Stimulated activated naive B cell treated with anti-CD40 and anti-IgM and Interleukin-4, amounts not matched to agents 10 μg/mL and 1 μg/mL and 100 μg/mL, for 72 hours (primary cell): Measurements from ENCODE around the gene SYTL5.

ENCODE experiments used
- ATAC-seq, 2 donors: fragments of 150-1000 bp; cut with Tn5 transposase; replicated peaks; 2 replicates each; pipeline ENCODE4 v1.10.0; 2021; ENCODE audit warnings: moderate library complexity in 1 of 2
- DNase-seq: peaks from one replicate; pipeline ENCODE4 v3.0.0; 2021
- H3K27ac Mint-ChIP-seq: one replicate; pipeline ENCODE4 v1.8.0; 2022; ENCODE audit warnings: mild to moderate bottlenecking, mixed read lengths
- H3K27me3 Mint-ChIP-seq, 2 donors: one replicate each; pipeline ENCODE4 v1.8.0; 2022; ENCODE audit warnings: mixed read lengths in 2 of 2
- H3K36me3 Mint-ChIP-seq, 2 donors: one replicate each; pipeline ENCODE4 v1.8.0; 2022; ENCODE audit warnings: mixed read lengths in 2 of 2, mild to moderate bottlenecking in 1 of 2
- H3K4me1 Mint-ChIP-seq, 2 donors: one replicate each; pipeline ENCODE4 v1.8.0; 2022; ENCODE audit warnings: mixed read lengths in 2 of 2, mild to moderate bottlenecking in 1 of 2
- H3K4me3 Mint-ChIP-seq, 2 donors: one replicate each; pipeline ENCODE4 v1.8.0; 2022; ENCODE audit warnings: mild to moderate bottlenecking in 2 of 2, mixed read lengths in 2 of 2, moderate library complexity in 1 of 2
- H3K9me3 Mint-ChIP-seq, 2 donors: one replicate each; pipeline ENCODE4 v1.8.0; 2022; ENCODE audit warnings: mixed read lengths in 2 of 2, mild to moderate bottlenecking in 1 of 2

Gene SYTL5

GRCh38 chrX:38050806-38051205 lies 44.5 kb downstream of the SYTL5 start:
- no peak for DNase-seq

GRCh38 chrX:38052096-38052495 lies 45.7 kb downstream of the SYTL5 start:
- peaks cover 0 to 5% of the 10 kb centered on the region in 2 donors for H3K27me3 Mint-ChIP-seq
- no peaks in the 10 kb centered on the region for H3K9me3 Mint-ChIP-seq
- no peak for DNase-seq
- no peak overlapping the region for H3K27ac Mint-ChIP-seq
- H3K4me1 Mint-ChIP-seq, result no peaks in the 10 kb centered on the region
- H3K36me3 Mint-ChIP-seq, result no peaks in the 10 kb centered on the region
- H3K4me3 Mint-ChIP-seq, result no peak overlapping the region
- ATAC-seq, result no peak

More at GRCh38 chrX:38050806-38051205, 44.5 kb downstream of the SYTL5 start:
- H3K4me3 Mint-ChIP-seq, result no peak overlapping the region
- no peaks in the 10 kb centered on the region for H3K4me1 Mint-ChIP-seq
- H3K36me3 Mint-ChIP-seq, result no peaks in the 10 kb centered on the region
- peaks cover 0 to 5% of the 10 kb centered on the region in 2 donors for H3K27me3 Mint-ChIP-seq
- H3K27ac Mint-ChIP-seq, result no peak overlapping the region
- H3K9me3 Mint-ChIP-seq, result peaks cover 0 to 4% of the 10 kb centered on the region in 2 donors
- ATAC-seq, result no peak

DNA sequence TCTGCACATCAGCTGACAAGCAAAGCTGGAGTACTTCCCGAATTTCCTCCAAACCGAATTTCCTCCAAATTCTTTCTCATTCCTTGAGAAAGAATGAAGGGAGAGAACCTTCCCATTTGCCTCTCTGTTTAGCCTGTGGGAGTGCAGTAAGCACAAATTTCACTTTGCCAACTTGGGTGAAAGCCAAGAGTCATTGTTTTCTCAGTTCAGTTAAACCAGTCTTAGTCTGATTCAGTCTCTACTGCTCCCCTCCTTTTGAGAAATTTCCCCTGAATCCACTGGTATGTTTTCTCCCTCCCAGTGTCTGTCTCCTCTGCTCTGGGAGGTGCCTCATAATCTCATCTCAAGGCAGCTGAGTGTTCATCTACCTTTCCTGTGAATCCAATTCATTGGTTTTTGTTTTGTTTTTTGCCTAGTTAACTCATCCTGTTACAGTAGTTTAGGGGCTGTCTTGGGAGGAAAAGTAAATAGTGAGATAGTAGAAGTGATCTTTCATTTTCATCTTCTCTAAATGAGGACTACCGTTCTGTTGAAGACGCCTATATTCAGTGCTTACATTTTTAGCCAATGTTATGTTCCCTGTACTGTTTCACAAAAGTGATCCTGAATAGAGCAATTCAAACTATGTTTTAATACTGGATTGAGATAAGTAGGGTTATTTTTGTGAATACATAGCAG lies 49.0 kb downstream of the SYTL5 start:
- Mint-ChIP-seq H3K27ac (no peak overlapping the region), H3K9me3 (no peaks in the 10 kb centered on the region), H3K4me1 (no peaks in the 10 kb centered on the region), H3K36me3 (no peaks in the 10 kb centered on the region), H3K4me3 (no peak overlapping the region), H3K27me3 (peaks cover 4 to 5% of the 10 kb centered on the region in 2 donors)
- ATAC-seq, result no peak
- DNase-seq, result no peak

DNA sequence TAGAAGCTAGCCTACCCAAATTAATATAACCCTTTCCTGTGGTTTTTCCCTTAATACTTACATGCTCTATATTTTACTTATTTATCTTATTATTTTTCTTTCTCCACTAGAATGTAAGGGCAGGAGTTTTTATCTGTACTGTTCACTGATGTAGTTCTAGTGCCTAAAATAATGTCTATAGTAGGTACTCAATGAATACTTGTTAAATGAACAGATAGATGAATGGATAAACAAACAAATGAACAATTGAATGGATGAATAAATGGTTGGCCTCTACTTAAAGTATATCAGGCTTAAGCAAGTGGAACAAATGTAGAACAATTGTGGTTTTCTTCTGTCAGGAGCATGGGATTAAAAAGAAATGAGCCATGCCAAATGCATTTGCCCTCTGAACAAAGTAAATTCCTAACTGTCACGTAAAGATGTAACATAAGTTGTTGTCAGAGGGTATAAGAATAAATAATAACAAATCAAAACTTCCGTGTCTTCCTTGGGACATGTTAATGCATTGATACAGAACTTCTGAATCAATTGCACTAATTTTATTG lies 54.1 kb downstream of the SYTL5 start:
- Mint-ChIP-seq H3K4me1 (no peaks in the 10 kb centered on the region), H3K4me3 (no peak overlapping the region), H3K9me3 (no peaks in the 10 kb centered on the region), H3K36me3 (no peaks in the 10 kb centered on the region), H3K27ac (no peak overlapping the region), H3K27me3 (peaks cover 0 to 4% of the 10 kb centered on the region in 2 donors)
- DNase-seq (no peak), ATAC-seq (no peak)

- ATAC-seq, result peak in 1 of 2 donors; percentile 70
- no peak for DNase-seq
- Mint-ChIP-seq H3K9me3 (no peaks in the 10 kb centered on the region), H3K4me1 (no peaks in the 10 kb centered on the region), H3K27me3 (peaks cover 2 to 4% of the 10 kb centered on the region in 2 donors), H3K36me3 (no peaks in the 10 kb centered on the region), H3K27ac (no peak overlapping the region), H3K4me3 (no peak overlapping the region)
Measured at GRCh38 chrX:38061335-38061734, 55.0 kb downstream of the SYTL5 start.

GRCh38 chrX:38066934-38067333 lies 60.6 kb downstream of the SYTL5 start:
- H3K27me3 Mint-ChIP-seq, result peaks cover 4 to 6% of the 10 kb centered on the region in 2 donors
- H3K36me3 Mint-ChIP-seq, result no peaks in the 10 kb centered on the region

GRCh38 chrX:38069273-38069672 lies 62.9 kb downstream of the SYTL5 start:
- ATAC-seq, result no peak
- Mint-ChIP-seq H3K4me1 (no peaks in the 10 kb centered on the region), H3K4me3 (no peak overlapping the region)

More at GRCh38 chrX:38066934-38067333, 60.6 kb downstream of the SYTL5 start:
- peaks cover 0 to 2% of the 10 kb centered on the region in 2 donors for H3K9me3 Mint-ChIP-seq
- H3K27ac Mint-ChIP-seq, result no peak overlapping the region
- H3K4me1 Mint-ChIP-seq, result no peaks in the 10 kb centered on the region
- no peak overlapping the region for H3K4me3 Mint-ChIP-seq
- ATAC-seq (no peak), DNase-seq (no peak)

DNA sequence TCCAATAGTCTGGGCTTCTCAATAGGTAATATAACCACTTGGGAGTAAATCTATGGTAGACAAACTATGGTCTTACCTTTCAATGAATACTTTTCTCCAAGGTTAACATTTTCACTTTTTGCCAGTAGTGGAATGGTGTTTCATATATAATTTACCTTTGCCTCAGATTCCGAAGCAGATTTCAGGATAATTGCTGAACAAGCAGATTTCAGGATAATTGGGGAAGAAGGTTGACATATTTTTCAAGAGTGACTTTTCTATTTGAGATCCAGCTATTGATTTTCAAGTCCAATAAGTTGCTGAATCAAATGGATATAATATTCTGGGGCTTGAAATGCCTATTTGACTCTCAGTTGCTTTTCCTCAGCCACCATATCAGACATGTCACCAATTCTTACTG lies 63.6 kb downstream of the SYTL5 start:
- Mint-ChIP-seq H3K4me3 (no peak overlapping the region), H3K27me3 (peaks cover 4 to 6% of the 10 kb centered on the region in 2 donors), H3K36me3 (no peaks in the 10 kb centered on the region)

More at GRCh38 chrX:38069273-38069672, 62.9 kb downstream of the SYTL5 start:
- no peak for DNase-seq
- Mint-ChIP-seq H3K9me3 (peaks cover 0 to 2% of the 10 kb centered on the region in 2 donors), H3K27ac (no peak overlapping the region), H3K36me3 (no peaks in the 10 kb centered on the region), H3K27me3 (peaks cover 4 to 6% of the 10 kb centered on the region in 2 donors)

GRCh38 chrX:38079463-38079862 lies 73.1 kb downstream of the SYTL5 start:
- DNase-seq, result no peak
- no peak overlapping the region for H3K4me3 Mint-ChIP-seq
- H3K9me3 Mint-ChIP-seq, result no peaks in the 10 kb centered on the region
- ATAC-seq, result no peak
- no peaks in the 10 kb centered on the region for H3K36me3 Mint-ChIP-seq
- no peaks in the 10 kb centered on the region for H3K4me1 Mint-ChIP-seq
- H3K27me3 Mint-ChIP-seq, result peaks cover 12% of the 10 kb centered on the region in 2 donors
- no peak overlapping the region for H3K27ac Mint-ChIP-seq

More for the DNA sequence above, 63.6 kb downstream of the SYTL5 start:
- no peak for DNase-seq
- no peak overlapping the region for H3K27ac Mint-ChIP-seq
- no peaks in the 10 kb centered on the region for H3K4me1 Mint-ChIP-seq
- no peak for ATAC-seq
- H3K9me3 Mint-ChIP-seq, result peaks cover 0 to 2% of the 10 kb centered on the region in 2 donors

DNA sequence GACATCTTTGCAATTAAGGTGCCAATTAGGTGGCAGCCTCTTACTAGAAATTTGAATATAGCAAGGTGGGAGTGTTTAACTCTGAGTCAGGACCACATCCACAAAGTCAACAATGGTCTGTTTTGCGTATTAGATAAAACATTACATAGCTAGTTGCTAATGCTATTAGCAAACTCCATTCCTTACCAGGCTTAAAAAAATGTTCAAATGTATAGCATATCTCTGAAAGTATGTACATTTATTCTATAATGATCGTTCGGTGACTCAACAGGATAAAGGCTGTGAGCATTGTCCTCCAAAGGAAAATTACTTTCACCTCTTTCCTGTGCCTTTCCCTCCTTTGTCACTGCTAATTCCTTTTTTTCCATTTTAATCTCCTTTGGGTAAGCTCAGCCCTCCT lies 74.5 kb downstream of the SYTL5 start:
- DNase-seq (no peak), ATAC-seq (no peak)
- Mint-ChIP-seq H3K4me1 (no peaks in the 10 kb centered on the region), H3K36me3 (no peaks in the 10 kb centered on the region), H3K4me3 (no peak overlapping the region), H3K27ac (no peak overlapping the region), H3K27me3 (peaks cover 12% of the 10 kb centered on the region in 2 donors), H3K9me3 (no peaks in the 10 kb centered on the region)

DNA sequence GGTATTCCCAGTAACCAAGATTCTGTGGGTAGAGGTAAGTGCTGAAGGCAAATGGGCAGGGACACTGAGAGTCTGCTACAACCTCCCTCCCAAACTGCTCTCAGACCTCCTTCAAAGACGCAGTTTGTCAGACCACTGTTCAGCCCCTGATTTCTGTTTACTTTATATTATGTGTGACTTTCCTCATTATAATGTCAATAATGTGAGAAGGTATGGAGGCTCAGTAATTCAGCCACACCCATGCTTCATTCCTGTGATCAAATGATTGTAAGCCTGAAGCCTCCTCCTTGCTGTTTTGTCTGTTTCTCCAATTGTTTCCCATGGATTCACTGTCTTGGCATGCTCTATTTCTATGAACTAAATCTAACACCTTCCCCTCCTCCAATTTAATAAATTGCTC lies 75.6 kb downstream of the SYTL5 start:
- Mint-ChIP-seq H3K4me1 (no peaks in the 10 kb centered on the region), H3K27ac (no peak overlapping the region), H3K9me3 (no peaks in the 10 kb centered on the region), H3K27me3 (peaks cover 12% of the 10 kb centered on the region in 2 donors), H3K36me3 (no peaks in the 10 kb centered on the region), H3K4me3 (no peak overlapping the region)
- ATAC-seq (no peak), DNase-seq (no peak)

DNA sequence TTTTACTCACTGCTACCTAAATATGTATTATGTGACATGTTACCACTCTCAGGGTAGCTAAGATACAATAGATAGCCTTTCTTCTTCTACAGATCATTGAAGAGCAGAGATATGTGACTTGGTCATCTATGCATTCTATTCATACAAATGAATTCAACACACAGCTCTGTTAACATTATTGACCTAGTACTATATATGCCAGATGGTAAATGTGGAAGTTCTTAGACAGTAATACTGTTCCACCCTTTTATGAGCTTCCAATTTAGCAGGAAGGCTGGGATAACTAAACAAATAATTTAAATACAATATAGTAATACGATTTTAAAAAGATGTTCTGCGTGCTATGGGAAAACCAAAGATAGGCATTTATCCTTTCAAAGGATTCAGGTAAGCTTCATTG lies 76.0 kb downstream of the SYTL5 start:
- peaks cover 12% of the 10 kb centered on the region in 2 donors for H3K27me3 Mint-ChIP-seq
- no peak for ATAC-seq
- no peak overlapping the region for H3K4me3 Mint-ChIP-seq
- no peak overlapping the region for H3K27ac Mint-ChIP-seq
- H3K9me3 Mint-ChIP-seq, result no peaks in the 10 kb centered on the region
- no peak for DNase-seq
- no peaks in the 10 kb centered on the region for H3K4me1 Mint-ChIP-seq
- no peaks in the 10 kb centered on the region for H3K36me3 Mint-ChIP-seq

DNA sequence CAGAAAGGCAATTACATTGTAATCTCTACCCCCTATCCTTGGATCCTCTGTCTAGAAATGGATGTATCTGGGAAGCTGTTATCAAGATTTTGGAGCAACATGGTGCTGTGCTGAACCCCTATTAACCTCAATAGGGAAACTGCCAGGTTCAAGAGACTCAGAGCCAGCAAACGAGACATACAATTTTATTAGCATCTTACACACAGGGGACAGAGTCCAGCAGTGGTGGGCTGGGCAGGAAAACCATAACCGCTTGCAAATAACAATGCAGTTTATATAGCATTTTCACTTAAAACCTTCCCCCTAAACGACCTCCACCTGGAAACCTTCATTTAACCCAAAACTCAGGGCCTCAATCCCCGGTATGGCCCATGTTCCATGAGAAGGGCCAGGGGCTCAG lies 79.5 kb downstream of the SYTL5 start:
- ATAC-seq (no peak), DNase-seq (no peak)
- H3K27ac Mint-ChIP-seq, result no peak overlapping the region
- no peak overlapping the region for H3K4me3 Mint-ChIP-seq
- no peaks in the 10 kb centered on the region for H3K9me3 Mint-ChIP-seq
- no peaks in the 10 kb centered on the region for H3K4me1 Mint-ChIP-seq
- no peaks in the 10 kb centered on the region for H3K36me3 Mint-ChIP-seq
- peaks cover 12% of the 10 kb centered on the region in 2 donors for H3K27me3 Mint-ChIP-seq

DNA sequence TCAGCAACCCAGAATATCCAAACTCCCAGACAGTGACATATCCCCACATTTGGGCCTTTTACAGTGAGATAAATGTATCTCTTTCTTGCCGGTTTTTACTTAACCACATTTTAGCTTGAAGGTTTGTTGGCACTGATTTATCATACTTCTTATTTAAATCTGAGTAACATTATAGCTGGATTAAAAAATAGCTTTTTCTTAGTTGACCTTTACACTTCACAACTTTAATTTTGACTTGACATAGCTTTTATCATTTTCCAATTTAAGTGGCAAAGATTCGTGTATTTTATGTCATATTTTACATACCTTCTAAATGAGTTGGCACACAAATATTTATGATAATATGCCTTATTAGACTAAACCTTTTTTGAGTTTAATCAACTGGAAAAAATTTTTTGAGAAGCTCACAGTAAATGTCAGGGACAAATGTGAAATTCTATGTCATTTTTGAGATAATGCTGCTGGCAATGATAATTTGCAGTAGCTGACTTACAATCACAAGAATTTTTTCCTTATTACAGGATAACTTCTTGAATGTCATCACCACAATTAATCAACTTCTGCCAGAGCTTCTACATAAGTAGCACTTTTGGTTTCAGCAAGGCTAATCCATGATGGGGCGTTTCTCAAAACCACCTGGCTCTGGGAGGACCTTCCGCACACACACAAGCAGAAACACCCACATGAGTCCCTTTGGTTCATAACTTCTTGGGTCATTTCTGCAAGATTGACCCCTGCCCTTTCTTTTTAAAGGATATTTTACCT lies 80.3 kb downstream of the SYTL5 start:
- no peaks in the 10 kb centered on the region for H3K9me3 Mint-ChIP-seq
- no peak overlapping the region for H3K4me3 Mint-ChIP-seq
- H3K27ac Mint-ChIP-seq, result no peak overlapping the region
- peaks cover 11 to 14% of the 10 kb centered on the region in 2 donors for H3K27me3 Mint-ChIP-seq
- ATAC-seq (no peak), DNase-seq (no peak)
- no peaks in the 10 kb centered on the region for H3K36me3 Mint-ChIP-seq
- no peaks in the 10 kb centered on the region for H3K4me1 Mint-ChIP-seq

DNA sequence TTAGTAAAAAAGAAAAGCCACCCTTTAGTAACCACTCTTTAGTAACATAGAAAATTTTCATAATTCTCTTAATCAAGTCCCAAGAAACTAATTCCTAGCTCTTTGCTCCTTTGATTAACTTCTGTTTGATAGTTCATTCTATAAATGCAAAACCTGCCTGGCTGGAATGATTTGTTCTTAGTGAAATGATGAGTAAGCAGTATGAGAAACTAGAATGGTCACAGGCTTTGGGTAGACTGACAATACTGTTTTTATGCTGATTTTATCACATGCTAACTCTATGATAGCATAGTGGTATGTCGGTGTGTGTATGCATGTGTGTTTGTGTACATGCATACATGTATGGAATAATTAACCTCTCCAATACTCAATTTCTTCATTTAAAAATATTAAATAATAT lies 81.2 kb downstream of the SYTL5 start:
- no peak for ATAC-seq
- Mint-ChIP-seq H3K9me3 (no peaks in the 10 kb centered on the region), H3K4me3 (no peak overlapping the region), H3K27ac (no peak overlapping the region), H3K27me3 (peaks cover 2 to 12% of the 10 kb centered on the region in 2 donors), H3K36me3 (no peaks in the 10 kb centered on the region), H3K4me1 (no peaks in the 10 kb centered on the region)
- no peak for DNase-seq
